Ishikawa (cell line): ENCODE data around the gene ELMO1.

Experiments used
- CREB1 ChIP-seq: IDR thresholded peaks from 2 replicates; pipeline ENCODE4 v1.6.1; 2012; ENCODE audit warnings: low read depth
- EGR1 ChIP-seq: IDR thresholded peaks from 2 replicates; pipeline ENCODE4 v1.6.1; 2012
- EP300 ChIP-seq: IDR thresholded peaks from 2 replicates; pipeline ENCODE4 v1.6.1; 2012; ENCODE audit warnings: borderline replicate concordance
- FOXM1 ChIP-seq: IDR thresholded peaks from 2 replicates; pipeline ENCODE4 v1.6.1; 2012; ENCODE audit warnings: low read depth, borderline replicate concordance
- MAX ChIP-seq: IDR thresholded peaks from 2 replicates; pipeline ENCODE4 v1.6.1; 2012
- NFIC ChIP-seq: IDR thresholded peaks from 2 replicates; pipeline ENCODE4 v1.6.1; 2012
- RAD21 ChIP-seq: IDR thresholded peaks from 2 replicates; pipeline ENCODE4 v1.6.1; 2012; ENCODE audit warnings: low read depth
- REST ChIP-seq: IDR thresholded peaks from 2 replicates; pipeline ENCODE4 v1.6.1; 2012; ENCODE audit warnings: low read depth, mild to moderate bottlenecking
- TAF1 ChIP-seq: IDR thresholded peaks from 2 replicates; pipeline ENCODE4 v1.6.1; 2012; ENCODE audit warnings: low read depth, mild to moderate bottlenecking
- TCF12 ChIP-seq: IDR thresholded peaks from 2 replicates; pipeline ENCODE4 v1.6.1; 2012; ENCODE audit warnings: low read depth
- TEAD4 ChIP-seq: IDR thresholded peaks from 2 replicates; pipeline ENCODE4 v1.6.1; 2012
- USF1 ChIP-seq: IDR thresholded peaks from 2 replicates; pipeline ENCODE4 v1.6.1; 2012
- YY1 ChIP-seq: IDR thresholded peaks from 2 replicates; pipeline ENCODE4 v1.6.1; 2012; ENCODE audit warnings: low read depth
- ZBTB7A ChIP-seq: IDR thresholded peaks from 2 replicates; pipeline ENCODE4 v1.6.1; 2012; ENCODE audit warnings: low read depth

GRCh38 chr7:37366445-37366844 lies 82.2 kb downstream of the ELMO1 start:
- TF ChIP-seq NFIC = no peak
- no peak for TF ChIP-seq ZBTB7A
- TF ChIP-seq RAD21 = no peak
- no peak for TF ChIP-seq TAF1
- no peak for TF ChIP-seq MAX
- no peak for TF ChIP-seq USF1
- TF ChIP-seq TCF12 = no peak
- no peak for TF ChIP-seq CREB1
- TF ChIP-seq TEAD4 = no peak
- TF ChIP-seq REST = no peak
- TF ChIP-seq EGR1 = no peak
- no peak for TF ChIP-seq YY1
- no peak for TF ChIP-seq EP300
- no peak for TF ChIP-seq FOXM1
